Measurements from ENCODE around the gene ACACA. TPM values are rescaled to one million over a fixed set of nuclear protein-coding genes. Genes with fewer than 3 reads are reported as not detected.

ACACA gene
- total RNA-seq, 4 donors from 2014 or later, result 40.5 to 64.1 (median 51.8) TPM

DNA sequence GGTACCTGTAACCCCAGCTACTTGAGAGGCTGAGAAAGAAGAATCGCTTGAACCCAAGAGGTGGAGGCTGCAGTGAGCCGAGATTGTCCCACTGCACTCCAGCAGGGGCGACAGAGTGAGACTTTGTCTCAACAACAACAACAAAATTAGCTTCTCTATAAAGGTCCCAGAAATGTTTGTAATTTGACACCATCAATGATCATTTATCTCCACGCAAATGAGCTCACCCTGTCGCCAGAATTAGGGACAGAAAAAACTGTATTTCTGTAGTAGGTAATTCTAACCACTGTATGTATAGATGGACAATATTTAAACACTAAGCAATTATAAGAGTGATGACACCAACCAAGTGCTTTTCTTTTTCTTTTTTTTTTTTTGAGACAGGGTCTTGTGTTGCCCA is 20.2 kb downstream of the ACACA start:
- no peak overlapping the region for H3K27ac ChIP-seq
- 88 to 90% methylated on average over 2 to 4 of the region's 5 CpGs for WGBS, 2 donors (ENCODE audit: low coverage in 1 of 2)
- H3K36me3 ChIP-seq, result peaks cover 0 to 3% of the 10 kb centered on the region in 2 donors
- H3K9me3 ChIP-seq, result no peaks in the 10 kb centered on the region
- H3K4me1 ChIP-seq, result no peaks in the 10 kb centered on the region
- TF ChIP-seq, protein P1, sequence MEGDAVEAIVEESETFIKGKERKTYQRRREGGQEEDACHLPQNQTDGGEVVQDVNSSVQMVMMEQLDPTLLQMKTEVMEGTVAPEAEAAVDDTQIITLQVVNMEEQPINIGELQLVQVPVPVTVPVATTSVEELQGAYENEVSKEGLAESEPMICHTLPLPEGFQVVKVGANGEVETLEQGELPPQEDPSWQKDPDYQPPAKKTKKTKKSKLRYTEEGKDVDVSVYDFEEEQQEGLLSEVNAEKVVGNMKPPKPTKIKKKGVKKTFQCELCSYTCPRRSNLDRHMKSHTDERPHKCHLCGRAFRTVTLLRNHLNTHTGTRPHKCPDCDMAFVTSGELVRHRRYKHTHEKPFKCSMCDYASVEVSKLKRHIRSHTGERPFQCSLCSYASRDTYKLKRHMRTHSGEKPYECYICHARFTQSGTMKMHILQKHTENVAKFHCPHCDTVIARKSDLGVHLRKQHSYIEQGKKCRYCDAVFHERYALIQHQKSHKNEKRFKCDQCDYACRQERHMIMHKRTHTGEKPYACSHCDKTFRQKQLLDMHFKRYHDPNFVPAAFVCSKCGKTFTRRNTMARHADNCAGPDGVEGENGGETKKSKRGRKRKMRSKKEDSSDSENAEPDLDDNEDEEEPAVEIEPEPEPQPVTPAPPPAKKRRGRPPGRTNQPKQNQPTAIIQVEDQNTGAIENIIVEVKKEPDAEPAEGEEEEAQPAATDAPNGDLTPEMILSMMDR (IDR thresholded peaks at IDR 0.05), result no peak
- no peak for TF ChIP-seq POLR2AphosphoS5 (IDR thresholded peaks at IDR 0.05)
- no peak overlapping the region for H3K4me3 ChIP-seq
- ATAC-seq, result no peak
- H3K27me3 ChIP-seq, result no peaks in the 10 kb centered on the region

DNA sequence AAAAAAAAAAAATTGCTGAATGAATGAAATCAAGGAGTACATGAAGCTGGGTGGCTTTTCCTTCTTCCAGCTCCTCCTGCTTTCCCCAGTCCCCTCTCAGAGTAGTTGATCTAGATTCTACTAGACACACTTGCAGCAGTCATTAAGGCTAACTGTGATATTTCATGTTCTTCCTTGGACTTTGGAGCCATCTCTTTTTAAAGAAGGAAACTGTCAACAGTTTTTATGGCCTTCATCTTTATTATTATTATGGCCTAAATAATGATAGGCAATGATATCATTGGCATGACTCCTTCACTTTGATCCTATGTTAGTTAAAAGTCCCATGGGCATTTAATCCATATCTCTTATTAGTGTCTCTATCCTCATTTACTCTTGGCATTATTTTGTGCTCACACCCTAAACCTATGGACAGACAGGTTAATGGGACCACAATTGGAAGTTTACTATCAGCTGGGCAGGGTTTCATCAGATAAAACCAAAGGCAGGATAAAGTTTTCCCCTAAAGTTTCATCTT is 21.1 kb downstream of the ACACA start:
- H3K4me3 ChIP-seq, result no peak overlapping the region

DNA sequence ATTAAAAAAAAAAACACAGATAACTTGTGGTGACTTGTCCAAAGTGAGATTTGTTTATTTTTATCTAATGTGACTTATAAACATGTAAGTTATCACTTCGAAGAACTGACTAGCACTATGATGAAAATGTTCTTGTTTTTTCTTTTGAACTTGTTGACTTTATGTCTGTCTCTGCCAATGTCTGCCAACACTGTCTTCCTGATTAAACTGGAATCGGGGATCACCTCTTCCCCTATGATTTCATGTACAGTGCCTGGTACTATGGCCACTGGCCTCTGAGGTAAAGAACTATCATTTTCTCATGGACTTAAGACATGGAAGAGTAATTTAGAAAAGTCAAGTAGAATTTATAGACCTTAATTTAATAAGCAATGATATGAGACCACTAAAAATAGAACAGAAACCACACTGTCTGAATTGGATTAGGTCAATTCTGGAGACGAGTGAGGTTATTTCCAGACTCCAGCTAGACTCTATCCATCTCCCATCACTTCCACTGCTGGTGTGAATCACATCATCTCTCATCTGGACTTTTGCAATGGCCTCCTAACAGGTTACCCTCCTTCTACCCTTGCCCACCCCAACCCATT is 22.0 kb downstream of the ACACA start:
- WGBS, 2 donors (ENCODE audit: low coverage in 1 of 2), result 61 to 66% methylated on average over 3 of the region's 3 CpGs
- Histone ChIP-seq H3K4me3 (no peak overlapping the region), H3K27ac (no peak overlapping the region), H3K9me3 (no peaks in the 10 kb centered on the region), H3K36me3 (peaks cover 0 to 3% of the 10 kb centered on the region in 2 donors), H3K27me3 (no peaks in the 10 kb centered on the region), H3K4me1 (no peaks in the 10 kb centered on the region)
- no peak for ATAC-seq
- TF ChIP-seq EP300 (IDR thresholded peaks at IDR 0.05), result no peak
- TF ChIP-seq POLR2A (IDR thresholded peaks at IDR 0.05), result no peak
- TF ChIP-seq POLR2AphosphoS5 (IDR thresholded peaks at IDR 0.05), result no peak
- TF ChIP-seq, protein P1 (IDR thresholded peaks at IDR 0.05), result no peak

More for the DNA sequence above, 21.1 kb downstream of the ACACA start:
- ATAC-seq, result no peak
- H3K27me3 ChIP-seq, result no peaks in the 10 kb centered on the region
- no peak overlapping the region for H3K27ac ChIP-seq
- no peaks in the 10 kb centered on the region for H3K4me1 ChIP-seq
- no peaks in the 10 kb centered on the region for H3K9me3 ChIP-seq
- peaks cover 0 to 3% of the 10 kb centered on the region in 2 donors for H3K36me3 ChIP-seq
- TF ChIP-seq POLR2AphosphoS5 (IDR thresholded peaks at IDR 0.05) (no peak), POLR2A (IDR thresholded peaks at IDR 0.05) (no peak), EP300 (IDR thresholded peaks at IDR 0.05) (no peak)
- TF ChIP-seq, protein P1 (IDR thresholded peaks at IDR 0.05), result no peak

DNA sequence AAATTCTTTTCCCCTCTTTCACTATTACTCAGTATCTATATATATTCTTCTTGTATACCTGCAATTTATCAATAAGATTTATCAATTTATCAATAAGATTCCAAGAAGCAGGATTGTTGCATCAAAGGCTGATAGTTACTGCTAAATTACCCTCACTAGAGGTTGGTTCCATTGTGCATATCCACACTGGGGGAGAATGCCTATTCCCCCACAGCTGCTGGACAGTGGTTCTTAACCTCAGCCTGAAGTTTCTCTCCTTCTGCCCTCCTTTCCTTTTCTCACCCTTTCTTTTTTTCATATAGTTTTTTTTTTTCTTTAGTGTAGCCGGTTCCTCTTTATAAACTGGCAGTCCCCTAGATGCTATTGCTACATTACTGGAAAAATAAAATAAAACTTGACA is 24.6 kb downstream of the ACACA start:
- H3K9me3 ChIP-seq, result no peaks in the 10 kb centered on the region
- no peak overlapping the region for H3K4me3 ChIP-seq
- WGBS, 2 donors (ENCODE audit: low coverage in 1 of 2), result no CpG with 5 or more reads among the region's 1 CpG
- no peaks in the 10 kb centered on the region for H3K4me1 ChIP-seq
- H3K27ac ChIP-seq, result no peak overlapping the region
- TF ChIP-seq POLR2AphosphoS5 (IDR thresholded peaks at IDR 0.05) (no peak), POLR2A (IDR thresholded peaks at IDR 0.05) (no peak), EP300 (IDR thresholded peaks at IDR 0.05) (no peak)
- TF ChIP-seq, protein P1 (IDR thresholded peaks at IDR 0.05), result no peak
- no peak for ATAC-seq
- peaks cover 0 to 3% of the 10 kb centered on the region in 2 donors for H3K36me3 ChIP-seq
- H3K27me3 ChIP-seq, result no peaks in the 10 kb centered on the region

DNA sequence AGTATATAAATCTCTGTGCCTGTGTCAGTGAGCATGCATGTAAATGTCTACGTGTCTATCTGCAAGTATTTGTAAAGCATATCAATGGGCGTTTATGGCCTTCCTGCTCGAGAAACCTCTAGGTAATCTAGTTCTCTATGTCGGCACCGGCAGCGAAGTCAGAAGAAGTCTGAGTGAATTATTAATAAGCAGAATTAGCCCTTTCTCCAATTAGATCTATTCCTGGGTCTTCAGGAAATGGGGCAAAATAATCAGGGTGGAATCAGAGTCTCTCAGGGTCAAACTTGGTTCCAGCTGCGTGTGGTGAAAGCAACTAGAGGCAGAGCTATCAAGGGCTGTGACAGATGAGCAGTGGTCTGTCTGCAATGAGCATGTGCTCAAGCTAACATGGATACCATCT is 30.9 kb downstream of the ACACA start, which contains the start of gene C17orf78:
TSS of gene C17orf78 (plus strand) at position 280 of the 400 bp plus-strand sequence. CDS start at position 388, 108 bp downstream.
- 76 to 92% methylated on average over 3 to 6 of the region's 7 CpGs for WGBS, 2 donors (ENCODE audit: low coverage in 1 of 2)
- Histone ChIP-seq H3K27ac (no peak within 1 kb of the TSS), H3K9me3 (no peaks in the 10 kb centered on the region), H3K27me3 (no peaks in the 10 kb centered on the region), H3K4me1 (peaks cover 0 to 7% (median 0%) of the 10 kb centered on the region in 3 donors), H3K4me3 (no peak within 1 kb of the TSS), H3K36me3 (no peaks in the 10 kb centered on the region)
- TF ChIP-seq, protein P1 (IDR thresholded peaks at IDR 0.05), result no peak
- no peak for TF ChIP-seq POLR2AphosphoS5 (IDR thresholded peaks at IDR 0.05)
- TF ChIP-seq POLR2A (IDR thresholded peaks at IDR 0.05), result no peak
- no peak for TF ChIP-seq EP300 (IDR thresholded peaks at IDR 0.05)
- no peak for ATAC-seq
